ENCODE results near the gene VILL. TPM values are rescaled to one million over a fixed set of nuclear protein-coding genes. Genes with fewer than 3 reads are reported as not detected.

VILL gene
- 4.0 TPM for polyA plus RNA-seq (2012; ENCODE audit: missing spikeins)

DNA sequence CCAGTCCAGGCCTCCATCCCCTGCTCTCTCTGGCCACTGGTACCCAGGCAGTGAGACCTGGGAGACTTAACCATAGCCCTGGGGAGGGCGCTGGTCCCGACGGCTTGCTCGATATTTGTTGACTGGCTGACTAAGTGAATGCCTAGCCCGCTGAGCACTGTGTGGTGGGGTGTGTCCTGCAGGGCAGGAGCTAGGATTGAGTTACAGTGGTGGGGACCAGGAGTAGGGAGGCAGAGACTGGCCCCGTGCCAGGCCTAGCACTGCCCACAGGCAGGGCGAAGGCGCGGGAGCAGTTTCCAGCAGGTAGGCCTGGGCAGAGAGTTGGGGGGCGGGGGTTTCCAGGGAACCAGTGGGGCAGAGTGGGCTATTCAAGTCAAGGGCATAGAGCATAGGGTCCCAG is at the start of gene VILL:
TSS of gene VILL (plus strand) at position 260 of the 400 bp plus-strand sequence. CDS start 2,887 bp downstream, outside the sequence.
- TF ChIP-seq TAF1 (IDR thresholded peaks at IDR 0.05; ENCODE audit: borderline replicate concordance, low read depth, low read length) (no peak), POLR2AphosphoS5 (IDR thresholded peaks at IDR 0.05; ENCODE audit: low read depth, low read length) (no peak), POLR2A (IDR thresholded peaks at IDR 0.05; ENCODE audit: low read depth, low read length) (no peak)
- DNase-seq (ENCODE audit: insufficient read length) (no peak), FAIRE-seq (no peak)

DNA sequence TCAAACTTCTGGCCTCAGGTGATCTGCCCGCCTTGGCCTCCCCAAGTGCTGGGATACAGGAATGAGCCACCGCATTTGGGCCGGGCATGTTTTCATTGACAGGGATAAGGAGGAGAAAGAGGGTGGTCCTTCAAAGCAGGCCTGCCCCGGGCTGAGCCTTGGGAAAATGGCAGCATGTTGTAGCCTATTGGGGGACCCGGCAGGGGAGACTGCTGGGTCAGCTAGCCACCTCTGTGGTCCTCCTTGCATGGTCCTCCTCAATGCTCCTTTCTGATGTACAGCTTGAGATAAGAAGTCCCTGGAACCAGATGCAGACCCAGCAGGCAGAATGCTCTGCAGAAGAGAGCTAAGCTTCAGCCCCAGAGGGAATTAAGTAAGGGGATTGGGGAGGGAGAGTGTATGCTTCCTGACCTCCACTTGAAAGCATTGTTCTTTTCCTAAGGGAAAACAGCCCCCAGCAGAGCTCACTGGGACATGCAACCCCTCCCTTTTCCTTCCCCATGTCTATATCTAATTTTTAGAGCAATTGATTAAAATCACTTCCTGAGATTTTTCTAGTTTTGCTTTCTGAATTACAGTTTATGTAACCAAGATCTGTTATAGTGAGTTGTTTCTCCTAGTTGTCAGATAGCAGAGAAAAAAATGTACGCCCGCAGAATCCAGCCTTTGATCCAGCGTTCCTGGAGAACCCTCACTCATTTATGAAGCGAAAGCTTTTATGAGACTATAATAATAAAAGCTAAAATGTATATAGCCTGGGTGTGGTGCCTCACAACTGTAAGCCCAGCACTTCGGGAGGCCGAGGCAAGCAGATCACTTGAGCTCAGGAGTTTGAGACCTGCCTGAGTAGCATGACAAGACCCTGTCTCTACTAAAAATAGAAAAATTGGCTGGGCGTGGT is 48.7 kb upstream of the VILL start:
- FAIRE-seq = no peak
- no peak for DNase-seq (ENCODE audit: insufficient read length)
- TF ChIP-seq TAF1 (IDR thresholded peaks at IDR 0.05; ENCODE audit: borderline replicate concordance, low read depth, low read length) (no peak), POLR2AphosphoS5 (IDR thresholded peaks at IDR 0.05; ENCODE audit: low read depth, low read length) (no peak), POLR2A (IDR thresholded peaks at IDR 0.05; ENCODE audit: low read depth, low read length) (no peak)

DNA sequence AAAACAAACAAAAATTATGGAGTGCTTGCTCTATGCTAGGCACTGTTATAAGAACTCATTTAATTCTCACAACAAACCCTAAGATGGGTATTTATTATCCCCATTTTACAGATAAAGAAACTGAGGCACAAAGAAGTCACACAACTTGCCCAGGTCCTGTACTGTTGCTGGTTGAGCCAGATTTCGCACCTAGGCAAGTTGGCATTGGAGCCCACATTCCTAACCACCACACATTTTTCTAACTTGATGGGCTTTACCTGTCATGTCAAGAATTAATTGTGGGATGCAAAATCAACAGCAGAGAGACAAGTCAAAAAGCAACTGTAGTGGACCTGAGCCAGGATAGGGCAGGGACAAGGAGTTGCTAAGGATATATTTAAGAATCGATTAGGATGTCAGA is 47.9 kb upstream of the VILL start:
- DNase-seq (ENCODE audit: insufficient read length) (no peak), FAIRE-seq (no peak)
- TF ChIP-seq POLR2A (IDR thresholded peaks at IDR 0.05; ENCODE audit: low read depth, low read length) = no peak
- no peak for TF ChIP-seq TAF1 (IDR thresholded peaks at IDR 0.05; ENCODE audit: borderline replicate concordance, low read depth, low read length)
- no peak for TF ChIP-seq POLR2AphosphoS5 (IDR thresholded peaks at IDR 0.05; ENCODE audit: low read depth, low read length)

DNA sequence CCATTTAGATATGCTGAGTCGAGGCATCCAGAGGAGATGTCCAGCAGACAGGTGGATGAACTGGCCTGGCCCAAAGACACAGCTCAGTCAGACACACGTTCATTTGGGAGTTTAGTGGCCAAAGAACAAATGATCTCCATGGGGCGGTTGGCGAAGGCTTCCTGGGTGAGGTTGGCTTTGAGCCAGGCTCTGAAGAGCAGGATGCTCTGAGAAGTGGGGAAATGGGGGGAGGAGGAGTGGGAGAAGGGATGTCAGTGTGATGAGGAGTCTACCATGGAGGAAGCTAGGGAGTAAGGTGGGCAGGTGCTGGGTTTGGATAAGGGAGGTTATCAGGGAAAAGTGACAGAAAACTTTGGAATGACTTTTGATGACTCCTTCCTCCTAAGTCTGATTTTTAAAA is 47.5 kb upstream of the VILL start:
- FAIRE-seq (no peak), DNase-seq (ENCODE audit: insufficient read length) (no peak)
- TF ChIP-seq POLR2AphosphoS5 (IDR thresholded peaks at IDR 0.05; ENCODE audit: low read depth, low read length) (no peak), POLR2A (IDR thresholded peaks at IDR 0.05; ENCODE audit: low read depth, low read length) (no peak), TAF1 (IDR thresholded peaks at IDR 0.05; ENCODE audit: borderline replicate concordance, low read depth, low read length) (no peak)

DNA sequence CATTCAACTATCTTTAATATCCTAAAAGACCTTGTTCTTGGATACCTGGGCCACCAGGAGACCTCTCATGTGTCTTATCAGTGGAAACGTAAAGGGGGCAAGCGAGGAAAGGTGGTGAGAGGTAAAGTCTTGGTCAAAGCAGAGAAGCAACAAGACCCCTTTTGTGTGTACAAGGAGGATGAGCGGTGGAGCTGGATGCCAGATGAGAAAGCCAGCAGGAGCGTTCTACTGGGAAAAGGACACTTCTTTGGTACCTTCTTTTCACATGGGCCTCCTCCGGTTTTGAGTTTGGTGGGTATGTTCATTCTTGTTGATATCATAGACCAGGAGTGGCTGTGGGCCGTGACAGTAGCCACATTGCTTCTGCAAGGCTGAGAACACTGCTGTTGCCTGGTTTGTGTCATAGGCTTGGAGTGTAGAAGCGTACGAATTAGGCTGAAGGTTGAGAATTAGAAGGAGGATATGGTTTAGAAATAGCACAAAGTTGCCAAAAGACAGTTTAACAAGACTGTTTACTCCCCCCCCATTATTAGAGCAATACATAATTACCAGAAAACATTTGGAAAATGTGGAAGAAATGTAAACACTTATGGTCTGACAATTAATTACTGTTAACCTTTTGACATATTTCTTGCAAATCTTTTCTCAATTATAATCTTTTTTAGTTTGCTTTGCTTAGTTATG is 46.8 kb upstream of the VILL start:
- FAIRE-seq (no peak), DNase-seq (ENCODE audit: insufficient read length) (no peak)
- TF ChIP-seq TAF1 (IDR thresholded peaks at IDR 0.05; ENCODE audit: borderline replicate concordance, low read depth, low read length) (no peak), POLR2A (IDR thresholded peaks at IDR 0.05; ENCODE audit: low read depth, low read length) (no peak), POLR2AphosphoS5 (IDR thresholded peaks at IDR 0.05; ENCODE audit: low read depth, low read length) (no peak)

DNA sequence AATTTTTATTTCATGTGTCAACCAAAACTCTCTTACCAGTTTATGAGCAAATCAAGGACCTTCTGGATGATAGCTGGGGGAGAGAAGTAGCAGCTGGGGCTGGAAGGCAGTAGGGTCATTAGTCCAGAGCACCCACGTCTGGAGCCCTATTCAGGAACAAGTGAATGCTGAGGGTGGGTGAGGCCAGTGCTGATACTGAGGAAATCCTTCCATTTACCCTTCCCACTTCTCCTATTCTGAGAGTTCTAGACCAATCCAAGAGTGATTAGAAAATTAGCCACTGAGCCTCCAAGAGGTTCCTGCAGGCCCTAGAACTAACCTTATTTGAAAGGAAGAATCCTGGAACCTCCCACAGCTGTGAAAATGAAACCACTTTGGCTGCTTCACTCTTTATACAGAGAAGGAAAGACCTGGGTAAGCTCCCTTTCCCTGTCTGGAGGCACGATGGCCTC is 46.2 kb upstream of the VILL start:
- FAIRE-seq = no peak
- DNase-seq (ENCODE audit: insufficient read length) = no peak
- TF ChIP-seq TAF1 (IDR thresholded peaks at IDR 0.05; ENCODE audit: borderline replicate concordance, low read depth, low read length) = no peak
- no peak for TF ChIP-seq POLR2AphosphoS5 (IDR thresholded peaks at IDR 0.05; ENCODE audit: low read depth, low read length)
- no peak for TF ChIP-seq POLR2A (IDR thresholded peaks at IDR 0.05; ENCODE audit: low read depth, low read length)

DNA sequence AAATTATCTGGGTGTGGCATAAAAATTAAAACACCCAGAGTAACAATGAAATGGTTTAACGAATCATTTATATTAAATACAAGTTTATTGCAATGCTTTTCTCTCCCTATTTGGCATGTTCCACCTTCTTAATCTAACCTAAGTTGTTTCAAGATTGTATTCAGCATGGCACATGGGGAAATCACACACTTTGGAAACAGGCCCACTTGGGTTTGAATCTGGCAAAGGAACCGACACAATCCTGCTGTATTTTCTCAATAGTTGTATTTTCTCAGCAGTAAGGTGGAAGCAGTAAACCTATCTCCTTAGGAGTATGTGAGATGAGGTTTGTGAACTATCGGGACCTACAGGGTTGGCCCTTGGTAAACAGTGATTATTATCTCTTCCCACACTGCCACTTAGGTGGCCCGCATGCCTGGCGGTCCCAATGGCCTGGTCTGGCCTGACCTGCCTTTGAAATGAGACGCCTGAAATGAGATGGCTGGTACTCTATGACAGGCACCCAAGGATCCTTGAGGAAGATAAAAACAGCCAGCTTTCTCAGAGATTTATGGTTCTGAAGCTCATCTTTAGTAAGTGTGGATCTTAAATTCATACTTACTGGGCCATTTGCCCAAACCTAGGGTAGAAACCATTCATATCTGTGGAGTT is 45.3 kb upstream of the VILL start:
- no peak for TF ChIP-seq TAF1 (IDR thresholded peaks at IDR 0.05; ENCODE audit: borderline replicate concordance, low read depth, low read length)
- TF ChIP-seq POLR2AphosphoS5 (IDR thresholded peaks at IDR 0.05; ENCODE audit: low read depth, low read length) = no peak
- no peak for TF ChIP-seq POLR2A (IDR thresholded peaks at IDR 0.05; ENCODE audit: low read depth, low read length)
- FAIRE-seq (no peak), DNase-seq (ENCODE audit: insufficient read length) (no peak)

DNA sequence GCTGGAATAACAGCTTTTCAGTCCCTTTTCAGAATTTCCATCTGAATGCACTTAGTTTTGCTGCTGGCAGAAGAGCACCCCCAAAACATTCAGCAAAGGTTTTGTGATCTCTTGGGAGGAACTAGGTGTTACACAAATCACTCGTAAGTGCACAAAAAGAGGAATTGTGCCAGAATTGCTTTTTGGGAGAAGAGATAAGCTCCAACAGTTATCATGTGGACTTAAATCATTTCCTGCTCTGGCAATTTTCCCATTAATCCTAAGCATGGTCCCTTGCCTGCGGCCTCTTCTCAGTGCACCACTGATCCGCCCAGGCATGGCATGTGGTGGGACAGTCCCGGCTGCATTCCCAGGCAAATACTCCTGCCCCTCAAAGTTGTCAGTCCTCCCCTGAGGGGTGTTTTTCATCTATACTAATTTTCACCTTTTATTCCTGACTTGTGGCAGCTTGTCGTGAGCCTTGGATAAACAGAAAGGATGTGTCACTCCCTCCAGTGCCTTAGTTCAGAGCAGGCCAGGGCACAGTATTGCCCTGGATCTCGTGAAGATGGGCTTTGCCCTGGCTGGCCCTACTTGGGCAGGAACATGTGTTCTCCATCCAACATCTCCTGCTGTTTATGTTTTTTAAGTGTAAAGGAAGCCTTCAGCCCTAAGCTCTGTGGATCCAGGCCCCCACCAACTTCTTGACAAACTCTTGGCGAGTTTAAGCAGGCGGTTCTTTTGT is 44.6 kb upstream of the VILL start:
- FAIRE-seq (no peak), DNase-seq (ENCODE audit: insufficient read length) (no peak)
- no peak for TF ChIP-seq POLR2AphosphoS5 (IDR thresholded peaks at IDR 0.05; ENCODE audit: low read depth, low read length)

DNA sequence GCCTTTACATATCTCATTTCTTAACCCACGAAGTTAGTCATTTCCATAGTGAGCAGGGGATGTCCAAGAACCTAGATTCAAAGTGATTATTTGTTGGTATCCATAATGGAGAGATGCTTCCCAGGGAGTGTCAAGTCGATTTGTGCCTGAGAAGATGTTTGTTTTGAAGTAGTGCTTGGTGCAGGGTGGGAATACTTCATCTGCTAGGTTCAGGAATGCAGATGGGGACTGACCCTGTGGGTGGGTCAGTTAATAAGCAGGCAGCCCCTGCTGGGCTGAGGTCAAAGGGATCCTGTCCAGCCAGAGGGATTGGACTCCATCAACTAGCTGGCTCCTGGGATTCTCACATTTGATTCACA is 44.1 kb upstream of the VILL start:
- FAIRE-seq = no peak
- TF ChIP-seq TAF1 (IDR thresholded peaks at IDR 0.05; ENCODE audit: borderline replicate concordance, low read depth, low read length) (no peak), POLR2A (IDR thresholded peaks at IDR 0.05; ENCODE audit: low read depth, low read length) (no peak), POLR2AphosphoS5 (IDR thresholded peaks at IDR 0.05; ENCODE audit: low read depth, low read length) (no peak)
- no peak for DNase-seq (ENCODE audit: insufficient read length)

DNA sequence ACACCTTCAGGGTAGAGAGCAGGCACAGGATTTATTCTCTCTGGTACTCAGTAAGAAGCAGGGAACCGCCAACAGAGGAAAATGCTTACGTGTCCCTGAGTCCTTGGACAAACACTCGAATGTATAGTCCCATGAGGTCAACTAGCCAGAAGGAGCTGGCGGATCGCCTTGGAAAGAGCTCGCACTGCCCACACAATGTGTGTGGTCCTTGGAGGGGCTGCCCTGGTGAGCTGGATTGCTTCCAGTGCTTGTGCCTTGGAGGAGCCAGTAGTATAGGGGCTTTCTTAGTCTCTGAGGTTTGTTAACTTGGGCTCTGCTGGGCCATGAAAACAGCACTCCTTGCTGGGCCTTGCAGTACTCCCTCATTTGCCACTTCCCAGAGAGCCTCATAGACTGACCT is 40.7 kb upstream of the VILL start:
- DNase-seq (ENCODE audit: insufficient read length) (no peak), FAIRE-seq (no peak)
- no peak for TF ChIP-seq POLR2AphosphoS5 (IDR thresholded peaks at IDR 0.05; ENCODE audit: low read depth, low read length)
- no peak for TF ChIP-seq TAF1 (IDR thresholded peaks at IDR 0.05; ENCODE audit: borderline replicate concordance, low read depth, low read length)
- TF ChIP-seq POLR2A (IDR thresholded peaks at IDR 0.05; ENCODE audit: low read depth, low read length) = no peak

DNA sequence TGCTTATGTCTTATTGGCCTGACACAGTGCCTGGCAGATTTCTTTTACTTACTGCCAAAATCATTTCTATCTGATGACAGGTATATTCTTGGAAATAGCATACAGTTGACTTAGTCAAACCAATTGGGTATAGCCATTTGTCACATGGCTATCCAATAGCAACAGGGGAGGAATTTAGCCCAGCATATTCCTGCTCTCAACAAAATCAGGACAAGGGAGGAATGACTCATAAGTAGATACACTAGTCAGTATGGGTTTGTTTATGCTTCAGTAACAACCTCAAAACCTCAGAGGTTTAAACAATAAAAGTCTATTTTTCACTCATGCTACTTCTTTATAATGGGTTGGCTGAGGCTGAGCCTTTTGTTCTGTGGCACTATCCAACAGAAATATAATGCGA is 38.0 kb upstream of the VILL start:
- FAIRE-seq (no peak), DNase-seq (ENCODE audit: insufficient read length) (no peak)
- no peak for TF ChIP-seq POLR2AphosphoS5 (IDR thresholded peaks at IDR 0.05; ENCODE audit: low read depth, low read length)
- no peak for TF ChIP-seq POLR2A (IDR thresholded peaks at IDR 0.05; ENCODE audit: low read depth, low read length)
- no peak for TF ChIP-seq TAF1 (IDR thresholded peaks at IDR 0.05; ENCODE audit: borderline replicate concordance, low read depth, low read length)

All from GM12892 (cell line).